K562 (cell line): Measurements from ENCODE around the gene MAP3K4. TPM values are rescaled to one million over a fixed set of nuclear protein-coding genes. Genes with fewer than 3 reads are reported as not detected.

Experiments used
- ARID2 ChIP-seq: fragments of 450-650 bp; IDR thresholded peaks from 2 replicates; pipeline ENCODE4 v1.6.1; 2017; ENCODE audit warnings: antibody characterized with exemption, mild to moderate bottlenecking
- ATF1 ChIP-seq, 2 experiments: fragments of 450-650 bp in 1 of 2; IDR thresholded peaks; 2 replicates each; pipeline ENCODE4 v1.6.1; 2016; ENCODE audit warnings: missing compliant biosample characterization in 1 of 2, missing genetic modification characterization in 1 of 2
- BRF2 ChIP-seq: IDR thresholded peaks from 3 replicates; pipeline ENCODE4 v1.6.1; 2011; ENCODE audit warnings: borderline replicate concordance, mild to moderate bottlenecking; ENCODE audit not compliant: insufficient read length, insufficient read depth
- GTF2F1 ChIP-seq: IDR thresholded peaks from 2 replicates; pipeline ENCODE4 v1.6.1; 2011; ENCODE audit warnings: low read depth, low read length, improper control_type of control experiment
- HMG20A ChIP-seq: fragments of 450-650 bp; formaldehyde crosslinking; conservative IDR thresholded peaks from 2 replicates; pipeline ENCODE4 v1.4.0; 2020; ENCODE audit warnings: mild to moderate bottlenecking, mixed read lengths
- KDM2B ChIP-seq: fragments of 250-450 bp; sonication (Bioruptor Pico); IDR thresholded peaks from 2 replicates; pipeline ENCODE4 v1.8.0; 2021; ENCODE audit warnings: mild to moderate bottlenecking, moderate library complexity
- NFIC ChIP-seq: fragments of 450-650 bp; IDR thresholded peaks from 2 replicates; pipeline ENCODE4 v1.6.1; 2017; ENCODE audit warnings: mild to moderate bottlenecking, inconsistent platforms
- NR4A1 ChIP-seq, 2 experiments: fragments of 250-450 bp in 1 of 2; fragments of 450-650 bp in 1 of 2; sonication (Bioruptor Pico) in 1 of 2; IDR thresholded peaks; 2 replicates each; pipeline versions ENCODE4 v1.4.0 to v1.6.1; 2016 to 2020; ENCODE audit warnings: mild to moderate bottlenecking in 2 of 2, missing compliant biosample characterization in 1 of 2, missing genetic modification characterization in 1 of 2, moderate library complexity in 1 of 2
- PCBP1 ChIP-seq: fragments of 200-400 bp; formaldehyde crosslinking; IDR thresholded peaks from 2 replicates; pipeline ENCODE4 v1.6.1; 2018; ENCODE audit warnings: mild to moderate bottlenecking, low read depth, low read length; ENCODE audit not compliant: poor library complexity, severe bottlenecking
- POLR2G ChIP-seq: fragments of 200-400 bp; formaldehyde crosslinking; IDR thresholded peaks from 2 replicates; pipeline ENCODE4 v1.6.1; 2017; ENCODE audit warnings: low read depth, mild to moderate bottlenecking, antibody characterized with exemption, low read length, moderate library complexity
- RUNX1 ChIP-seq: sonication (generic); IDR thresholded peaks from 2 replicates; pipeline ENCODE4 v1.6.1; 2016; ENCODE audit warnings: antibody characterized with exemption, low read depth
- SLC30A9 ChIP-seq: fragments of 250-450 bp; sonication (Bioruptor Pico); IDR thresholded peaks from 2 replicates; pipeline ENCODE4 v1.8.0; 2022; ENCODE audit warnings: mild to moderate bottlenecking, moderate library complexity
- STAG1 ChIP-seq: sonication (generic); formaldehyde crosslinking; IDR thresholded peaks from 2 replicates; pipeline ENCODE4 v1.5.0; 2020; ENCODE audit warnings: missing genetic modification reagents, borderline replicate concordance
- SUPT5H ChIP-seq: fragments of 450-650 bp; IDR thresholded peaks from 2 replicates; pipeline ENCODE4 v1.6.1; 2016
- TBP ChIP-seq: optimal IDR thresholded peaks from 2 replicates; pipeline ENCODE3; 2011; ENCODE audit warnings: low read depth, low read length, improper control_type of control experiment
- TCF7 ChIP-seq: sonication (generic); IDR thresholded peaks from 2 replicates; pipeline ENCODE4 v1.6.1; 2016; ENCODE audit warnings: antibody characterized with exemption, borderline replicate concordance
- XRCC3 ChIP-seq: fragments of 450-650 bp; IDR thresholded peaks from 2 replicates; pipeline ENCODE4 v1.6.1; 2017; ENCODE audit warnings: mild to moderate bottlenecking, moderate library complexity
- ZBTB11 ChIP-seq, 3 experiments: fragments of 200-800 bp in 1 of 3; fragments of 250-450 bp in 1 of 3; fragments of 450-650 bp in 1 of 3; sonication (Bioruptor Pico) in 1 of 3; sonication (Bioruptor generic) in 1 of 3; formaldehyde crosslinking in 1 of 3; IDR thresholded peaks; 2 replicates each; pipeline versions ENCODE4 v1.6.1 to v1.8.0; 2016 to 2022; ENCODE audit warnings: mild to moderate bottlenecking in 2 of 3, missing genetic modification characterization in 2 of 3, missing compliant biosample characterization in 1 of 3, moderate library complexity in 1 of 3
- ZNF124 ChIP-seq: sonication (generic); formaldehyde crosslinking; IDR thresholded peaks from 2 replicates; pipeline ENCODE4 v1.8.1; 2022; ENCODE audit warnings: missing genetic modification reagents
- ZNF347 ChIP-seq: fragments of 450-650 bp; formaldehyde crosslinking; IDR thresholded peaks from 2 replicates; pipeline ENCODE4 v1.4.0; 2020; ENCODE audit warnings: low read depth, mild to moderate bottlenecking, moderate library complexity
- ZNF511 ChIP-seq: sonication (generic); formaldehyde crosslinking; IDR thresholded peaks from 2 replicates; pipeline ENCODE4 v1.8.0; 2022; ENCODE audit warnings: mild to moderate bottlenecking, missing genetic modification reagents
- ZNF551 ChIP-seq: fragments of 250-450 bp; sonication (Bioruptor Pico); IDR thresholded peaks from 2 replicates; pipeline ENCODE4 v1.5.0; 2021; ENCODE audit warnings: mild to moderate bottlenecking, moderate library complexity
- ZNF76 ChIP-seq: fragments of 250-450 bp; sonication (Bioruptor Pico); IDR thresholded peaks from 2 replicates; pipeline ENCODE4 v1.4.0; 2020; ENCODE audit warnings: mild to moderate bottlenecking, moderate library complexity, borderline replicate concordance
- ZNF830 ChIP-seq: fragments of 250-450 bp; sonication (Bioruptor Pico); IDR thresholded peaks from 2 replicates; pipeline ENCODE4 v1.5.0; 2021; ENCODE audit warnings: mild to moderate bottlenecking
- polyA plus RNA-seq, 8 experiments: library from polyadenylated mRNA; depleted of rRNA in 4 of 8; stranded (reverse) in 5 of 8; unstranded in 3 of 8; fragments of >200 nt; fragmentation: Nextera tagmentation in 2 of 8; fragmentation: Illumina TruSeq in 1 of 8; extraction: Ambion mirVana in 2 of 8; extraction: Trizol in 1 of 8; gene quantifications; 2 replicates each; pipeline versions ENCODE4 v1.2.1 to v1.2.3, GENCODE V29; 2011 to 2014; ENCODE audit warnings: inconsistent platforms in 1 of 8, missing spikeins in 1 of 8
- total RNA-seq, 7 experiments: library from RNA; depleted of rRNA in 6 of 7; stranded (reverse); fragments of >200 nt in 6 of 7; fragmentation: Illumina TruSeq in 2 of 7; extraction: Trizol in 2 of 7; gene quantifications; 2 replicates each; pipeline versions ENCODE4 v1.2.1 to v1.2.3, GENCODE V29; 2011 to 2021; ENCODE audit warnings: low replicate concordance in 1 of 7

MAP3K4 gene
- total and polyA plus RNA-seq, 9 of the 15 experiments (the other 6 are each of a cell fraction or from before 2014, with no cell fraction given) = 21.0 to 77.2 (median 48.9) TPM

- no peak for TF ChIP-seq BRF2
- TF ChIP-seq ZNF347 (CRISPR knock-in tag) = no peak
- peak; percentile 74; the same call in 1 of the 2 replicates for TF ChIP-seq TCF7
- peak; percentile 8; the same call in 1 of the 2 replicates for TF ChIP-seq GTF2F1
- peak; percentile 33; the same call in 1 of the 2 replicates for TF ChIP-seq NFIC
- TF ChIP-seq ZNF76 (CRISPR knock-in tag) = peak; percentile 66; the same call in 1 of the 2 replicates
- TF ChIP-seq NR4A1 (CRISPR knock-in tag; IDR thresholded peaks at IDR 0.05) = peak; percentile 91
- 0 out of 2 replicates have a peak, but pooled peaks have one; percentile 59 for TF ChIP-seq NR4A1 (tag; IDR thresholded peaks at IDR 0.05)
- no peak for TF ChIP-seq XRCC3
- no peak for TF ChIP-seq SLC30A9 (CRISPR knock-in tag)
- no peak for TF ChIP-seq ZNF124 (CRISPR knock-in tag)
- TF ChIP-seq HMG20A (CRISPR knock-in tag) = no peak
- peak; percentile 77 for TF ChIP-seq TBP
- TF ChIP-seq ZBTB11 (CRISPR knock-in tag; IDR thresholded peaks at IDR 0.05) = peak in 1 of 3 experiments; percentile 82; a peak in 3 of 6 replicates
- peak; percentile 40; the same call in 1 of the 2 replicates for TF ChIP-seq STAG1 (CRISPR knock-in tag)
- peak; percentile 78 for TF ChIP-seq SUPT5H
- TF ChIP-seq KDM2B (CRISPR knock-in tag) = peak; percentile 85; the same call in 1 of the 2 replicates
- TF ChIP-seq POLR2G = peak; percentile 95
- TF ChIP-seq ZNF551 (CRISPR knock-in tag) = no peak
- 0 out of 2 replicates have a peak, but pooled peaks have one; percentile 58 for TF ChIP-seq RUNX1
- peak; percentile 89 for TF ChIP-seq PCBP1
- no peak for TF ChIP-seq ARID2
- no peak; the same call in 1 of the 2 replicates for TF ChIP-seq ZNF830
- peak; percentile 67 for TF ChIP-seq ZNF511
- no peak for TF ChIP-seq ATF1 (CRISPR knock-in tag; IDR thresholded peaks at IDR 0.05)
- peak; percentile 88 for TF ChIP-seq ATF1 (tag; IDR thresholded peaks at IDR 0.05)
Observed at GRCh38 chr6:160991406-160992060, at the start of gene MAP3K4 (continued).
